NCI-H82 (cell line): ENCODE data around the gene FKBP15.
"Not testable (repeated sequence)": the region's sequence is repeated elsewhere in the genome, so short reads cannot be mapped to it uniquely, and the experiment has no call there.

Experiments used
- DNase-seq: peaks from one replicate; lab custom pipeline; 2025; lab: John Stamatoyannopoulos, UW

The FKBP15 gene

GRCh38 chr9:113221003-113221799, at the start of gene FKBP15, which contains the start of gene SLC31A1:
Gene FKBP15, minus strand, starts transcription at chr9:113221277. Its CDS starts 34 bp downstream, at chr9:113221243.
Gene SLC31A1, plus strand, starts transcription at chr9:113221544. Its CDS starts 34,605 bp downstream, at chr9:113256149.
- peak; percentile 98 for DNase-seq

- peak; percentile 79 for DNase-seq
These were observed 48.8 kb upstream of the FKBP15 start for GRCh38 chr9:113269871-113270270.

GRCh38 chr9:113269355-113269754, 48.3 kb upstream of the FKBP15 start:
- DNase-seq, result no peak

- no peak for DNase-seq
These were observed 47.0 kb upstream of the FKBP15 start for GRCh38 chr9:113267911-113268566.

- DNase-seq, result peak; percentile 47
These were observed 45.1 kb upstream of the FKBP15 start for GRCh38 chr9:113266174-113266573.

- no peak for DNase-seq
These were observed 41.0 kb upstream of the FKBP15 start for GRCh38 chr9:113261917-113262671.

GRCh38 chr9:113258282-113258681, 37.2 kb upstream of the FKBP15 start:
- no peak for DNase-seq

- DNase-seq, result no peak
These were observed 36.8 kb upstream of the FKBP15 start for GRCh38 chr9:113257863-113258262.

- DNase-seq, result no peak
These were observed 34.4 kb upstream of the FKBP15 start for GRCh38 chr9:113255438-113255837.

GRCh38 chr9:113254991-113255390, 33.9 kb upstream of the FKBP15 start:
- DNase-seq, result no peak

- no peak for DNase-seq
These were observed 29.7 kb upstream of the FKBP15 start for GRCh38 chr9:113250807-113251206.

- DNase-seq, result not testable (repeated sequence)
These were observed 28.6 kb upstream of the FKBP15 start for GRCh38 chr9:113249661-113250060.

- DNase-seq, result no peak
These were observed 26.6 kb upstream of the FKBP15 start for GRCh38 chr9:113247640-113248039.

- DNase-seq, result no peak
These were observed 25.9 kb upstream of the FKBP15 start for GRCh38 chr9:113246928-113247327.

GRCh38 chr9:113245894-113246293, 24.8 kb upstream of the FKBP15 start:
- DNase-seq, result no peak

- DNase-seq, result peak; percentile 28
These were observed 23.5 kb upstream of the FKBP15 start for GRCh38 chr9:113244556-113244955.

GRCh38 chr9:113241161-113241560, 20.1 kb upstream of the FKBP15 start:
- DNase-seq, result no peak

GRCh38 chr9:113238859-113239232, 17.8 kb upstream of the FKBP15 start:
- DNase-seq, result no peak

- DNase-seq, result no peak
These were observed 17.3 kb upstream of the FKBP15 start for GRCh38 chr9:113238202-113238858.

GRCh38 chr9:113237026-113237425, 15.9 kb upstream of the FKBP15 start:
- DNase-seq, result no peak

- DNase-seq, result not testable (repeated sequence)
These were observed 14.7 kb upstream of the FKBP15 start for GRCh38 chr9:113235701-113236255.

- DNase-seq, result no peak
These were observed 10.6 kb upstream of the FKBP15 start for GRCh38 chr9:113231701-113232100.
